NCI-H2107 treated with DMSO at 0.1 percent for 48 hours (cell line): ENCODE data around the gene FOXP1.
A peak's percentile ranks its signal among the peaks of the same experiment; 100 is the strongest.

Experiments
- DNase-seq: peaks from one replicate; lab custom pipeline; 2025; ENCODE audit not compliant: unreplicated experiment; lab: John Stamatoyannopoulos, UW

The FOXP1 gene

GRCh38 chr3:71384837-71385716 lies 198.5 kb downstream of the FOXP1 start:
- no peak for DNase-seq

- no peak for DNase-seq
Measured at GRCh38 chr3:71384388-71384787, 199.1 kb downstream of the FOXP1 start.

GRCh38 chr3:71380096-71380495 lies 203.4 kb downstream of the FOXP1 start:
- DNase-seq: no peak

DNA sequence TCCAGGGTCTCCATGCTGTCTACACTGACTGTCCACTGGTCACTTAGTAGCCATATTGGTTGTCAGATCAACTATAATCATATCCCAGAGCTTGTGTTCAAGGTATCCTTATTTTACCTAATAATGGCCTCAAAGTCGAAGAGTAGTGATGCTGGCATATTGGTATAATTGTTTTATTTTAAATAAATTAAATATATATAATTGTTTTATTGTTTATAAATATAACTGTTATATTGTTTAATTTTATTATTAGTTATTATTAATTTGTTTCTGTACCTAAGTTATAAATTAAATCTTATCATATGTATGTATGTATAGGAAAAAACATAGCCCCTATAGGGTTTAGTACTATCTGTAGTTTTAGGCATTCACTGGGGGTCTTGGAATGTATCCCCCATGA lies 205.0 kb downstream of the FOXP1 start:
- DNase-seq: no peak

DNA sequence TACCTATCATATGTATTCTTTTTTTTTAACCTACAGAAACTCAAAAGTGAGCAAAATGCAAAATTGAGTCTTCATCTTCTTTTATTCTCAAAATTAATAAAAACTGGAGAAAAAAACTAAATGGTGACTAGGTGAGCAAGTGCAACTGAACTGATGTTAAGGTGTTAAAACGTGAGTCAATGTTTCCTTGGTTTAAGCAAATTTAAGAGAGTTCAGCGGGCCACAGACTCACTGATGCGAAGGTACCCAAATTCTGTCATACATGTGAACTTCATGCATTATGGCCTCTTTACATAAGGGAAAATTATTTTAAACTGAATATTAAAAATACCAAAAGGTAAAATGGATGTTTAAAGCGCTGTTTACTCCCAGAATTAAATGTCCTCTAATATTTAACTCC lies 206.6 kb downstream of the FOXP1 start:
- no peak for DNase-seq

DNA sequence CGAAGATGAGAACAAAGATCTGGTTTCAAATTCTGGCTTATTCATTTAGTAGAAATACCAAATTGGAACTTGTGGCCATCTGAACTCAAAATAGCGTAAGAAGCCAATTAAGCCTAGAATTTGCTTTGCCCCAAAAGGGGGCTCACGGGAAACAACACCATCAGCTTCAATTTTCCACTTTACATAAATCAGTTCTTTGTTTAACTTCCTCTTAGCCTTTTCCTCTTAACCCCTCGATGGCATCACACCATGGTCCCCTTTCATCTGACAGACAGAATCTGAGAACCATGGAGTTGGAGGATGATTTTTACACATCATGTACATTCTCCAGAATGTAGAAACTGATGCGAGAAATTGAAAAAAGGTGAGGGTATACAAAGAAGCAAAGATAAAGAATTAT lies 207.0 kb downstream of the FOXP1 start:
- no peak for DNase-seq

DNA sequence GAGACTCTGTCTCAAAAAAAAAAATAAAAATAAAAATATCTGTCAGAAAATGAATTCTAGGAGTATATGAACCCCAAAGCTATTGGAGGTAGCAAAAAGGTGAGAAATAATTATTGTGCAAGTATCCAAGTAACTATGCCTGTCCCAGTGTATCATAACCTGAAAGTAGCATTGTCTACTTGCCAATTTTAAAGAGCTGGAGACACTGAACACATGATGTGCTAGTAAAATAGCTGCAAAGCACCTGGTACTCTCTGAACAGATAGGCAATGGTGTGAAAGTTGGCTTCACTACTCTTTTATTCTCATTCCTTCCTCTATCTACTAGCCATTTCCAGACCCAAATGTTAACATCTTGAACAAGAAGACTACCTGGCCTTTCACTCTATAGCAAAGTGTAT lies 208.9 kb downstream of the FOXP1 start:
- DNase-seq: no peak

- DNase-seq: peak; percentile 28
Measured at GRCh38 chr3:71372911-71373637, 210.5 kb downstream of the FOXP1 start.

GRCh38 chr3:71372241-71372768 lies 211.2 kb downstream of the FOXP1 start:
- DNase-seq: no peak

- DNase-seq: no peak
Measured at GRCh38 chr3:71371282-71371681, 212.2 kb downstream of the FOXP1 start.

GRCh38 chr3:71370467-71370866 lies 213.1 kb downstream of the FOXP1 start:
- DNase-seq: no peak

GRCh38 chr3:71369701-71370391 lies 213.7 kb downstream of the FOXP1 start:
- DNase-seq: no peak

DNA sequence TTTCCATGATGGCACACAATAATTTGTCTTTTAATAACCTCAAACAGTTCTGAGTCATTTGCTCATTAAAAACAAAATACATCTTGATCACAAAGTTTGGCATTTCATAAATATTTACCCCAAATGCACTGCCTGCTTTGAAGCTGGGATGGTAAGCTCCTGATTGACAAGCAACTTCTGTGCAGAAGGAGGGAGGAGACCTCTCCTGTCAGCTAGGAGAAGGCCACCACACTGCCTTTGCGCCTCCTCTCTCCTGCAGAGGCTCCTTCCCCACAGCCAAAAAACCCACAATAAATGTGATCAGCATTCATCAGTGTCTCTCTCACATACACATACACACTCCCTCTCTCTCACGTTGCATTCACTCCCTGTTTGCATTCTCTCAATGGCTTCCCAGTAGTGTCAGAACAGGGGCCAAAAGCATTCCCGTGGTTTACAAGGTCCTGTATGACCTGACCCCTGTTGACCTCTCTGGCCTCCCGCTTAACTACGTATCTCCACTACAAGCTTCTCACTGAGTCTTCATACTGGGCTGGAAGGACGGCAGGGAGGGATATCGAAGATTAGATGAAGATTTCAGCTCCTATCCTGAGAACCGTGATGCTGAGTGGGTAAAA lies 216.4 kb downstream of the FOXP1 start:
- DNase-seq: no peak

DNA sequence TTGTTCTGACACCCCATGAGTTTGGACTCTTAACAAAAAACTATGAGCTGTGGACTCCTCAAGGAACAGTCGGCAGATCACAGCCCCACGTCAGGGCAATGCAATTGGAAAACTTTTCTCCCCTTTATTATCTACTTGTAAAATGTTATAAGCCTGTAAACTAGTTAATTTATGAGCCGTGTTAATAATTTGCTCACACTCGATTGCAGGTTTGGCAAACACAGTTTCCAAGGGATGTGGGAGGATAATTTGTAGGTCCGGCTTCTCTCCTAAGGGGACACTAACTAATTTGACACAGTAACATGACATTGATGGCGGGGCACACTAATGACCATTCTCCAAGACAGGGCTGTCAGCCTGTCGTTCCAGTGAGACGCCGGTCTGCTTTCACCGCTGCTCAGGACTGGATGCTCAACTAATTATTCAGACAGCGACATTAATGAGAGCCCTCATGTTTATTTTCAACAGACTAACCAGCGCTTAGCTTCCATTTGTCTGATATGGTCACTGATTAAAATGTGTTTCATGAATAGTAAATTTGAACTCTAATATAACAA lies 222.1 kb downstream of the FOXP1 start:
- DNase-seq: no peak

GRCh38 chr3:71360764-71361163 lies 222.8 kb downstream of the FOXP1 start:
- no peak for DNase-seq

- DNase-seq: no peak
Measured at GRCh38 chr3:71360180-71360579, 223.3 kb downstream of the FOXP1 start.

- no peak for DNase-seq
Measured at GRCh38 chr3:71358243-71358642, 225.3 kb downstream of the FOXP1 start.

DNA sequence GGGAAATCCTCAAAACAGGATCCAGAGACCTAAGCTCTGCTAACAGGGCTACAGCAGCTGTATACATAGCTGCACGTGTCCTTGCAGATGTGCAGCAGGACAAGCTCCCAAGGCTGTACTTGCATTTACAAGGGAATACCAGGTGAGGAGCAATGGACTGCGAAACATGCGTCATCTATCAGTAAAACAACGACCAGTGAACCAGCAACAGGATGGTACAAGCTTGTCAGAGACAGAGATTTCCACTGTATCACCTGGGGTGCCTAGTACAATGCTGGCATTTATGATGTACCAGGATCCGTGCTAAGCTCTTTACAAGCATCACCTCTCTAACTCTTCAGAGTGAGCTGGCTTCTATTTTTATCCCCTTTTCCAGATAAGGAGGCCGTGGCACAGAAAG lies 227.3 kb downstream of the FOXP1 start:
- DNase-seq: no peak

GRCh38 chr3:71355862-71356261 lies 227.7 kb downstream of the FOXP1 start:
- no peak for DNase-seq

DNA sequence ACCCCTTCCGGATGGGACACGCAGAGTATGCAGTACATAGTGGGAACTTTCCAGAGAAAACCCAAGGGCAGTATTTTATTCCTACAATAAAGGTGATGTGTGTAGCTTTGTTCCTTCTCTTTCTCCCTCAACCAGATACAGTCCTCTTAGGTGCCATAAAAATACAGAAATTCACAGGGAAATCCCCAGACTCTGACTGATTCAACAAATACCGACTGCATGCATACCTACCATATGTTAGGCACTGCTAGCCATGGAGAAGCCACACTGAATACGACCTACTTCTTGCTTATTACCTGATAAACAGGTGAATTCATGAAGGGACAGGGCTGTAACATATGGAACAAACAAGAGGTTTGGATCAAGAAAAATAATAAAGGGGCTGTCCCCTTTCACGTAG lies 228.5 kb downstream of the FOXP1 start:
- DNase-seq: no peak
